H1 (cell line): ENCODE results near the gene MNX1.

ENCODE experiments used
- CREB1 ChIP-seq: IDR thresholded peaks from 2 replicates; pipeline ENCODE4 v1.6.1; 2012; ENCODE audit warnings: inconsistent platforms
- CTCF ChIP-seq, 3 experiments: IDR thresholded peaks; 1 replicate in 2 of 3; 2 replicates in 1 of 3; pipeline versions ENCODE4 v1.5.1 to v1.6.1; 2011; ENCODE audit warnings: low read length in 3 of 3, mild to moderate bottlenecking in 3 of 3, inconsistent platforms in 2 of 3, low read depth in 1 of 3, moderate library complexity in 1 of 3; ENCODE audit not compliant: insufficient read depth in 1 of 3; ENCODE audit errors: control extremely low read depth in 1 of 3
- JUND ChIP-seq: IDR thresholded peaks from 2 replicates; pipeline ENCODE4 v1.6.1; 2011; ENCODE audit warnings: mild to moderate bottlenecking, improper control_type of control experiment, low read length
- KDM1A ChIP-seq: fragments of 200-600, 300-600 bp; sonication (generic); IDR thresholded peaks from 2 replicates; pipeline ENCODE4 v1.7.1; 2016; ENCODE audit warnings: mild to moderate bottlenecking, low read length, borderline replicate concordance
- KDM4A ChIP-seq: IDR thresholded peaks from one replicate; pipeline ENCODE4 v1.7.1; 2012; ENCODE audit warnings: low read depth, mild to moderate bottlenecking, moderate library complexity, low read length, inconsistent platforms; ENCODE audit not compliant: severe bottlenecking
- POLR2AphosphoS5 ChIP-seq: IDR thresholded peaks from 2 replicates; pipeline ENCODE4 v1.6.1; 2011; ENCODE audit warnings: low read depth, low read length
- SP2 ChIP-seq: IDR thresholded peaks from 2 replicates; pipeline ENCODE4 v1.6.1; 2012; ENCODE audit warnings: mild to moderate bottlenecking, low read length, inconsistent platforms
- ZNF274 ChIP-seq: IDR thresholded peaks from 2 replicates; pipeline ENCODE4 v1.7.0; 2012; ENCODE audit warnings: low read length, borderline replicate concordance; ENCODE audit errors: extremely low read depth

- no peak for TF ChIP-seq CTCF (IDR thresholded peaks at IDR 0.05; ENCODE audit: control extremely low read depth in 1 of 3, insufficient read depth in 1 of 3, low read depth in 1 of 3, low read length in 3 of 3)
- no peak for TF ChIP-seq CREB1
- TF ChIP-seq POLR2AphosphoS5, result no peak
- no peak for TF ChIP-seq JUND
- TF ChIP-seq KDM1A, result no peak
- TF ChIP-seq ZNF274, result no peak
- TF ChIP-seq SP2, result no peak
- no peak for TF ChIP-seq KDM4A
Observed at GRCh38 chr7:157037028-157037427, 26.6 kb upstream of the MNX1 start.
